Measurements from ENCODE around the gene CCDC30.

DNA sequence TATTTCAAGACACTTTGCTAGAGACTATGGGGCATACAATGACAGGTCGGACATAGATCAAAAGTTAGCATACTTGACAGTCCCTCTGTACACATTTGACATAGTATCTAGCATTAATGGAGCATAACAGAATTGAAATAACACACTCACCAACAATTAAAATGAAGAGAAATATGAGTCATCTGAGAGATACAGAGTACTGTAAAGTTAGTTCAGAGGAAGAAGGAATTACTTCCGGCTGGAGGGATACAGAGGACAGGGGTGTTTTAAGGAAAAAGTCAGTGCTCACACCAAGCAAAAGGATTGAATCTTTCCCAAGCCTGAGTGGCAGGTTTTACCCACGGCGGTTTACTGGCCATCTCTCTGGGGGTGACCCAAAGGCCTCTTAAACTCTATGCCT is 9.7 kb upstream of the CCDC30 start:
- TF ChIP-seq SUZ12 (IDR thresholded peaks at IDR 0.05; ENCODE audit: extremely low read depth, insufficient read depth, insufficient read length), result no peak
- TF ChIP-seq YY1 (IDR thresholded peaks at IDR 0.05; ENCODE audit: insufficient read depth, insufficient read length), result no peak
- TF ChIP-seq ZNF274 (IDR thresholded peaks at IDR 0.05; ENCODE audit: low read depth, low read length), result no peak

All from NT2/D1 (cell line).